Activated T-helper 1 cell treated with Interleukin-2 at 50 U/mL for 16 hours (primary cell): Measurements from ENCODE around the gene TFB2M.

ENCODE experiments used
- DNase-seq: peaks from one replicate; pipeline ENCODE4 v3.0.0-alpha.2; 2020; ENCODE audit warnings: low read depth

TFB2M gene

GRCh38 chr1:246513041-246513440 is 53.0 kb downstream of the TFB2M start:
- no peak for DNase-seq

- DNase-seq = no peak
Observed at GRCh38 chr1:246512635-246513034, 53.4 kb downstream of the TFB2M start.

GRCh38 chr1:246512230-246512629 is 53.8 kb downstream of the TFB2M start:
- no peak for DNase-seq

GRCh38 chr1:246511203-246511602 is 54.9 kb downstream of the TFB2M start:
- DNase-seq = no peak

- DNase-seq = no peak
Observed at GRCh38 chr1:246510147-246511030, 55.7 kb downstream of the TFB2M start.

GRCh38 chr1:246508897-246509688 is 57.0 kb downstream of the TFB2M start:
- DNase-seq = no peak

GRCh38 chr1:246506674-246507481 is 59.2 kb downstream of the TFB2M start, which contains the start of gene SMYD3:
TSS of gene SMYD3 (minus strand) at chr1:246507279.
- peak; percentile 67 for DNase-seq

GRCh38 chr1:246506367-246506673 is 59.7 kb downstream of the TFB2M start:
- DNase-seq = no peak

GRCh38 chr1:246503341-246503740 is 62.7 kb downstream of the TFB2M start:
- DNase-seq = no peak

- no peak for DNase-seq
Observed at GRCh38 chr1:246497331-246497915, 68.6 kb downstream of the TFB2M start.

GRCh38 chr1:246492611-246493245 is 73.3 kb downstream of the TFB2M start:
- DNase-seq = no peak

- DNase-seq = no peak
Observed at GRCh38 chr1:246491551-246492053, 74.5 kb downstream of the TFB2M start.
